GM18526 (cell line): ENCODE measurements around the gene SERPINA7.

ENCODE experiments used
- POLR2A ChIP-seq: IDR thresholded peaks from 3 replicates; pipeline ENCODE4 v1.6.1; 2011; ENCODE audit not compliant: insufficient read length; ENCODE audit errors: extremely low read depth

The SERPINA7 gene, protein sequence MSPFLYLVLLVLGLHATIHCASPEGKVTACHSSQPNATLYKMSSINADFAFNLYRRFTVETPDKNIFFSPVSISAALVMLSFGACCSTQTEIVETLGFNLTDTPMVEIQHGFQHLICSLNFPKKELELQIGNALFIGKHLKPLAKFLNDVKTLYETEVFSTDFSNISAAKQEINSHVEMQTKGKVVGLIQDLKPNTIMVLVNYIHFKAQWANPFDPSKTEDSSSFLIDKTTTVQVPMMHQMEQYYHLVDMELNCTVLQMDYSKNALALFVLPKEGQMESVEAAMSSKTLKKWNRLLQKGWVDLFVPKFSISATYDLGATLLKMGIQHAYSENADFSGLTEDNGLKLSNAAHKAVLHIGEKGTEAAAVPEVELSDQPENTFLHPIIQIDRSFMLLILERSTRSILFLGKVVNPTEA

GRCh38 chrX:106038625-106039024, at the start of gene SERPINA7:
Gene SERPINA7 (minus strand): TSS chrX:106038727. CDS start chrX:106037058, 1,669 bp downstream.
- TF ChIP-seq POLR2A: no peak

DNA sequence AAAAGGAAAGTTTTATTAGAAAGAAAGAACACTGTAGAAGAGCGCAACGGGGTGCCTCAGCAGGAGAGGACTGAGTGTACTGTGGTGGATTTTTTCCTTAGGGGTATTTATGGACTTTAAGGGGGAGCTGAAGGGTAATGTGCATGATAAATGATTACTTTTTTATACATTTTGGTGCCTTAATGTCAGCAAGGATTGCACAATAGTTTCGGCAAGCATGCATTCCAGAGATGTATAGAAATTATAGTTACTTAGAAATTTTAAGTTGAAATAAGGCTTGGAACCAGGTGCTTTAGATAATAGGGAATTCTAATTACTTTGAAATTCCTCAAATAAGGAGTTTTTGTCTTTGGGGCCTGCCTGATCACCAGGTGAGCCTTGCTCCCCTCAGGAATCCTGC, 30.5 kb upstream of the SERPINA7 start:
- no peak for TF ChIP-seq POLR2A

- TF ChIP-seq POLR2A: no peak
Observed at GRCh38 chrX:106050054-106050453, 11.5 kb upstream of the SERPINA7 start.

DNA sequence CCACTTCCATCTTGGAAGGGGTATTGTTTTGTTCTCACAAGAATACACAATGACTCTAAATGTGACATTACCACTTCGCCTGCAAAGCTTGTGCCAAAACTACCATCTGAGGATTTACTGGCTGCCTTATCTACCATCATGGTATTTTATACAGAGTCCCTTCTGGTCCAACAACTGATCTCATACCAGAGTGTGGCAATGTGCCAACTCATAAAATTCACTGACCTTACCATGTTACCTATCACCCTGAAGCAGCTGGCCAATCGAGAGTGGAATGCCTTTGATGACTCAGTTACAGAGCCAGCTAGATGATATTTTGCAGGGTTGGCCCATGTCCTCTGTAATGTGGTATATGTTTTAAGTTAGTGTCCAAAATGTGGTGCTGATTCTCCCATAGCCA, 3.8 kb upstream of the SERPINA7 start:
- TF ChIP-seq POLR2A: no peak

- no peak for TF ChIP-seq POLR2A
Observed at GRCh38 chrX:106040861-106041260, 2.3 kb upstream of the SERPINA7 start.

DNA sequence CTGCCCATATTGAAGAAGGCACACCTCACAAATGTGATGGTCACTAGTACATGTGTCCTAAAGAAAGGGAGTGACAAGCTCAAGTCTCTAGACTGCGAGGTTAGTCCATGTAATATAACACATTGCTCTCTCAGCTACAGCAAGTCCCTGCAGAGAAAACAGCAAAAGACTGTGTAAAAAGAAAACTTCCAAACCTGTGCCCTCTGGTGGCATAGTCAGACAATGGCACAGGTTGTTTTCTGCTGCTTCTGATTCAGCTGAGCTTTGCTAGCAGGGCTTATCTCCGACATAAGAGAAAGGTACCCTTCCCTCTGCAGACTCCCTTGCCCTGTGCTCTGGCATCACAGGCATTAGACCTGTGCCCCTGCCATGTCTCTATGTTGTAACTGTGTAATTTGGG, 1.4 kb upstream of the SERPINA7 start:
- no peak for TF ChIP-seq POLR2A

DNA sequence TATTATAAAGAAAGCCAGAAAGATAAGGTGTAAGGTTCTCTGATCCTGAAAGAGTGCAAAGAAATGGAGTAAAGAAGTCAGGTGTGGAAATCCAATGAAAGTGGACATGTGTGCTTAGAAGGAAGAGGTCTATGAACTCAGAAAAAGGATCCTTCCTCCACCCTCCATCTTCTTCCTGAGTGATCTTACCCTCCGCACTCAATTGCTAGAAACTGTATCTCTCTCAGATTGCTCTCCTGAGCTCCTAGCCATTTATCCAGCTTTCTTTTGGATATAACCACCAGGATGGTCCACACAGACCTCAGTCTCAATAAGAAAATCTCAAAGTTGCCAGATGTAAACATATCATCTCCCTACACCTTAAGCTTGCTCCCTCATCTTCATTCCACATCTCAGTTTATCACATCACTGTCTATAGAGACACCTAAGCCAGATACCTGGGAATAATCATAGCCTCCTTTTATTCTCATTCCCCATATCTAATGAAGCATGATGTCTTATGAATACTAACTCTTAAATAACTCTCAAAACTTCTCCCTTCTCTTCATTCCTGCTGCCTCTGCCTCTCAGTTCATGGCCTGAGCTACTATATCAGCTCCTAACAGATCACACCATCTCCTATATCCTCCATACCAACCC, 573 bp downstream of the SERPINA7 start:
- TF ChIP-seq POLR2A: no peak

DNA sequence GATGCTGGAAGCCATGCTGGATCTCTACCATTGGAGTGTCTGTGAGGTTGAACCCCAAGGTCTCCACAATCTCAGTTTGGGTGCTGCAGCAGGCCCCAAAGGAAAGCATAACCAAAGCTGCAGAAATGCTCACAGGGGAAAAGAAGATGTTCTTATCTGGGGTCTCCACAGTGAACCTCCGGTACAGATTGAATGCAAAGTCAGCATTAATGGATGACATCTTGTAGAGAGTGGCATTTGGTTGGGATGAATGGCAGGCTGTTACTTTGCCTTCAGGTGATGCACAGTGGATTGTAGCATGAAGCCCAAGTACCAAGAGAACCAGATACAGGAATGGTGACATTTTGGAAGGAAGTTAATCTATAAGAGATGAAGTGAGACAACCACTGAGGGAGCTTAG, 1.8 kb downstream of the SERPINA7 start:
- no peak for TF ChIP-seq POLR2A

GRCh38 chrX:106035064-106035463, 3.5 kb downstream of the SERPINA7 start:
- no peak for TF ChIP-seq POLR2A

DNA sequence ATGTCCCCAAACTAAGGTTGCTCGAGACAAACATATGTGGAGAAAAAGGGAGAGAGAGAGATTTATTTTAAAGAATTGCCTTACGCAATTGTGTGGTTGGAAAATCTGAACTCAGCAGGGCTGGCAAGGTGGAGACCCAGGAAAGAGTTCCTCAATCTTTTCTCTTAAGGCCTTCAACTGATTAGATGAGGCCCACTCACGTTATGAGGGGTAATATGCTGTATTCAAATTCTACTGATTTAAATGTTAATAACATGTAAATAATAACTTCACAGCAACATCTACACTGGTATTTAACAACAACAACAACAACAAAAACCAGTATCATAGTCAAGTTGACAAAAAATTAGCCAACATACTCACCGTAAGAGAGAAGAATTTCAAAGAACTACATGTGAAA, 14.6 kb downstream of the SERPINA7 start:
- no peak for TF ChIP-seq POLR2A

DNA sequence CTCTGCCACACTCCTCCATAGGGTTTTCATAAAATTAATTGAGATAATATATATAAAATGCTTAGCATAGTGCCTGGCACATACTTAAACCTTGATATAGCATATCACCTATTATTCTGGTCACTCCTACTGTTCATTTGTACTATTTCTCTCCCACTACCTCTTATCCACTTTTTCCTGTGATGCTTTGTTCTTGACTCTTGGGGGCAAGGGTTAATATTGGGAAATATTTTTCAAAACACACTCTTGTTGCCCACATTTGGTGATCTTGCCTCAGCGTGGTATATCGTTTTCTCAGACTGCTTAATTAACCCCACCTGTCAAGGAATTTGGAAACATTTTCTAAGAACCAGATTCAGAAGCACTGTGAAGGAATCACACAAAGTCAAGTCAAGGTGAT, 16.3 kb downstream of the SERPINA7 start:
- TF ChIP-seq POLR2A: no peak

DNA sequence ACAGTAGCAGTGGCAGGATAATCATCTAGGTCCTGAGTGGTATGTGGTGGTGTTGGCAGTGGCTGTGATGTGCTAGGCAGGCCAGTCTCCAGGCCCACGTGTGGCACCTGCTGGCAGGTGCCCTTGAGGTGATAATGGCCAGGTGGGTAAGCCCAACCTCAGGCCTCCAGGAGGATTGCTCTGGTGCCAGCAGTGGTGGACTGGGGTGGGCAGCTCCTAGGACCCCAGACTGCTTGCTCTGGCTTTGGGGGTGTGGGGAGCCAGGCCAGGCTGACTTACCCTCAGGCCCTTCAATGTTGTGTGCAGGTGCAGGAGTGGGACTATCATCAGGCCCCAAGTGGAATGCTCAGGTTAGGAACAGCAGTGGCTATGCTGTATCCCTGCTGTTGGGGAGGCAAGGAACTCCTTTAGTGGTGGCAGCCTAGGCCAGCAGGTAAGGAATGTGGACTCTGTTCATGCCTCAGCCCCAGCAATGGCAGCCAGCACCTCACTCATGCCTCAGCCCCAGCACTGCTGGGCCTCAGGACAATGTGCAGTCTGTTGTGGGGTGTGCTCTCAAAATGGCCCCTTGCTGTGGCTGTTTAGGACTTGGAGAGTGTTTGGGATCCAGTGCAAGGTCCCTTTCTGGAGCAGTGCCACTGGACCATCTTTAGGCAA, 24.3 kb downstream of the SERPINA7 start:
- no peak for TF ChIP-seq POLR2A

- TF ChIP-seq POLR2A: no peak
Observed at GRCh38 chrX:106009145-106009544, 29.4 kb downstream of the SERPINA7 start.

- TF ChIP-seq POLR2A: no peak
Observed at GRCh38 chrX:106007815-106008214, 30.7 kb downstream of the SERPINA7 start.

GRCh38 chrX:106005684-106006083, 32.8 kb downstream of the SERPINA7 start:
- TF ChIP-seq POLR2A: no peak

DNA sequence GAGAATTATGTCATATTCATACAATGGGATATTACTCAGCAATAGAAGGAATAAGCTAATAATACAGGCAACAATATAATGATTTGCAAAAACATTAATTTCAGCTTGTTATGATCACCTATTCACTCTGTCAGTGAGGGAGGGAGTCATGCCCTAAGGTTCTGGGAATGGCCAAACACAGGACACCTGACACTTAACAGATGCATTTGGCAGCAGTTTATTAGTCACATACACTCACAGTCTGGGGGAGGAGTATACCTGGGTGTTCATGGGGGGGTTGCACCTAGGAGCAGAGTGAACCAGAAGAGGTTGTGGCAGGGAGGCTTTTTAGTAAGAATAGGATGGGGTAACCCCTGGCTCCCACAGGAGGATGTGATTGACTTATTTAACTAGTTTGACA, 38.3 kb downstream of the SERPINA7 start:
- no peak for TF ChIP-seq POLR2A
